HEK293T (cell line): ENCODE measurements around the gene MVB12B.

ENCODE experiments used
- HDGF ChIP-seq: fragments of 450-650 bp; IDR thresholded peaks from 2 replicates; pipeline ENCODE4 v1.6.1; 2017; ENCODE audit warnings: antibody characterized with exemption, borderline replicate concordance
- NFRKB ChIP-seq: fragments of 450-650 bp; IDR thresholded peaks from 2 replicates; pipeline ENCODE4 v1.6.1; 2016; ENCODE audit warnings: mild to moderate bottlenecking, moderate library complexity
- SP1 ChIP-seq: fragments of 450-650 bp; IDR thresholded peaks from 2 replicates; pipeline ENCODE4 v1.6.1; 2017
- TARDBP ChIP-seq: fragments of 450-650 bp; IDR thresholded peaks from 2 replicates; pipeline ENCODE4 v1.6.1; 2016

DNA sequence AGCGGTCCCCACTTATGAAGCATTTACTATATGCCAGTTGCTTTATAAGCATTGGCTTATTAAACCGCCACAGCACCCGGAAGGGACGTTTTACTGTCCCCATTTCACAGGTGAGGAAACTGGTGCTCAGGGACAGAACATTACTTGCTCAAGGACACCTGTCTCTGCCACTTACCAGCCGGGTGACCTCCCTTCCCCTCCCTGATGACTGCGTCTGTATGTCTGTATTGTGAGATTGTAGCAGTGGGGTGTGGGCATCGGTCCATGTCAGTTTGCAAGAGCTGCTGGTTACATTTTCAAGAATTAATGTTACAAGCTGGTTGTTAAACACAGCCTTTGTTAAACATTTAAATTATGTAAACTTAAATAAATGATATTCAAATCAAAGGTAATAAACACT lies 209.5 kb downstream of the MVB12B start:
- no peak for TF ChIP-seq TARDBP
- no peak for TF ChIP-seq SP1
- TF ChIP-seq HDGF, result no peak
- TF ChIP-seq NFRKB, result no peak
